GM20431 (cell line): ENCODE measurements around the gene ARHGAP42.

ENCODE experiments used
- in situ Hi-C: fragments of 300-500 bp; cut with MseI, MboI; formaldehyde crosslinking; loops from one replicate; pipeline ENCODE4 v1.15.0; 2020; ENCODE audit warnings: low sequenced_read_pairs; ENCODE audit not compliant: unreplicated experiment

ARHGAP42 gene

DNA sequence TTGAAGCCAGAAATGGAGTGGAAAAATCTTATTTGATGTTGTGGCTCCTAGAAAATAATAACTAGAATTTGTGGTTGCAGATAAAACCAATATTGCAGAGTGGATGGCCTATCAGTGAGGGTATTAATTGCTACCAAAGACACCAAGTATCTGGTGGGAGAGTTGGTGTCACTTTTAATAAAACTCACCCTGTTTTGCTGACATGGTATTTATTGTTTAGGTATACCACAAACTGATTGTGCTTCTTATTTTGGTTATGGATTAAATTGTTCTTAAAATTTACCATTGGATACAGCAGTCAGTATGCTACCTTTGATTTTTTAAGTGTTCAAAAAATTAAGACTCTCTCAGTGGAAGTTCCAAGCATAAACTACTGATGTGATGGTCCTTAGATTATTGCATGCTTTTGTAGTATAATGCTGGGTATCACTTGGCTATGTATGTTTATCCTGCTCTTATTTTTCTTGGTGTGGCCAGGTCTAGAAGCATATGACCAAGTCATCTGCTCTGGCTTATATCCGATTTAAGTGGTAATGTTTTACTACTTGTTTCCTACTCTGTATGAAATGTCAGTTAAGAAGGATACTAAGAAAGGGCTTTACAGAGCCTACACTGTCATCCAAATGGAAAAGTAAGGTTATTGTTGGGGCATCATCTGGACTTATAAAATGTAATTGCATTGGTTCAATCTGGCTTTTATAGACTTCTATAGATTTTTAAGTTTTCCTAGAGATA is 101.6 kb downstream of the ARHGAP42 start:
- in situ Hi-C loops = no loop called here

- in situ Hi-C loops = no loop called here
These were observed 102.4 kb downstream of the ARHGAP42 start for GRCh38 chr11:100789500-100789899.

GRCh38 chr11:100790073-100790472 is 103.0 kb downstream of the ARHGAP42 start:
- in situ Hi-C loops = no loop called here

GRCh38 chr11:100791103-100791502 is 104.0 kb downstream of the ARHGAP42 start:
- in situ Hi-C loops = no loop called here

DNA sequence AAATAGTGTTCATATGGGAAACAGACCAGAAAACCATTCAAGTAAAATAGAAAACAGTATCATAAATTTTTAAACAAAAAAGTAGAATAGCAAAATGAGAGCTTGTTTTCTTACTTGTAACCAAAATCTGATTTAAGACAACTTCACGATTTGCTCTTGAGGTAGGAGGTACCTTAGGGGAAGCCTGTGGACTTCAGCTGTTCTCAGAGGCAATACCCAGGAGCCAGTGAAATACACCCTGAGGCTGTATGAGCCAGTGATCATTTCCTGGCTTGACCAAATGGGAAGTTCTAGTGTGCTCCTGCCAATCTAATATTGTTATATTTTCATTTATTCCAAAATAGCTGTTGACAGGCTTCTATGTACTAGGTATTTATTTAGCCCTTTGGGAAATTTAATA is 104.8 kb downstream of the ARHGAP42 start:
- in situ Hi-C loops = no loop called here

- in situ Hi-C loops = no loop called here
These were observed 106.4 kb downstream of the ARHGAP42 start for GRCh38 chr11:100793525-100793924.

GRCh38 chr11:100794446-100794845 is 107.4 kb downstream of the ARHGAP42 start:
- in situ Hi-C loops = no loop called here

GRCh38 chr11:100799445-100799844 is 112.4 kb downstream of the ARHGAP42 start:
- in situ Hi-C loops = no loop called here

- in situ Hi-C loops = no loop called here
These were observed 113.1 kb downstream of the ARHGAP42 start for GRCh38 chr11:100800202-100800601.

- in situ Hi-C loops = no loop called here
These were observed 114.3 kb downstream of the ARHGAP42 start for GRCh38 chr11:100801225-100801999.

DNA sequence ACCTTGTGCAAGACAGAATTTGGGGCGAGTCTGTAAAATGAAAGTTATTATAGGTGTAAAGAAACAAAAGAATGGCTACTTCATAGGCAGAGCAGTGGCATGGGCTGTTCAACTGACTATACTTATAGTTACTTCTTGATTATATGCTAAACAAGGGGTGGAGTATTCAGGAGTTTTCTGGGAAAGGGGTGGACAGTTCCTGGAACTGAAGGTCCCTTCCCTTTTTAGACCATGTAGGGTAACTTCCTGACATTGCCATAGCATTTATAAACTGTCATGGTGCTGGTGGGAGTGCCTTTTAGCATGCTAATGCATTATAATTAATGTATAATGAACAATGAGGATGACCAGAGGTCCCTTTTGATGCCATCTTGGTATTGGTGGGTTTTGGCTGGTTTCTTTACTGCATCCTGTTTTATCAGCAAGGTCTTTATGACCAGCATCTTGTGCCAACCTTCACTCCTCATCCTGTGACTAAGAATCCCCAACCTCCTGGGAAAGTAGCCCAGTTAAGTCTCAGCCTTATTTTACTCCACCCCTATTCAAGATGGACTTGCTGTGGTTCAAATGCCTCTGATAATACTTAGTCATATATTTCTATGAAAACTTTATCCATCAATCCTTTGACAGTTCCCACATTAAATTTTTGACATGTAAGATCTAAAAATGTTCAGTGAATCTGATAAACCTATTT is 118.6 kb downstream of the ARHGAP42 start:
- in situ Hi-C loops = no loop called here

GRCh38 chr11:100806296-100806695 is 119.2 kb downstream of the ARHGAP42 start:
- in situ Hi-C loops = no loop called here

GRCh38 chr11:100808904-100809491 is 121.9 kb downstream of the ARHGAP42 start:
- in situ Hi-C loops = no loop called here

DNA sequence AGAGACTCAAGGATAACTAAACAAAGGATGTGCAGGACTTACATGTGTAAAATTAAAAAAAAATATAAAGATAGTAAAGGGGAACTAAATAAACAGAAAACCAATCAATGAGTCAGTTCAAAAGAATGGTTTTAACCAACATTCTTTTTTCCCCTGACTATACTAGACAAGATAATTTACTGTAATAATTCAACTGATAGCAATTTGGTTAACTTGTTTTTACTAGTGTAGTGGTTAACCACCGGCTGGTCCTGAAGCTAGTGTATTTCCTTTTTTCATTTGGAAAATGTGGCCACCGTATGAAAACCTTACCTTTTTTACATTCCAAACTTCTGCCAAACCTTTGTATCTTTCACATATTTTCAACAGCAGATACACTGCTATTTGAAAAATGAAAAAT is 123.1 kb downstream of the ARHGAP42 start:
- in situ Hi-C loops = no loop called here

DNA sequence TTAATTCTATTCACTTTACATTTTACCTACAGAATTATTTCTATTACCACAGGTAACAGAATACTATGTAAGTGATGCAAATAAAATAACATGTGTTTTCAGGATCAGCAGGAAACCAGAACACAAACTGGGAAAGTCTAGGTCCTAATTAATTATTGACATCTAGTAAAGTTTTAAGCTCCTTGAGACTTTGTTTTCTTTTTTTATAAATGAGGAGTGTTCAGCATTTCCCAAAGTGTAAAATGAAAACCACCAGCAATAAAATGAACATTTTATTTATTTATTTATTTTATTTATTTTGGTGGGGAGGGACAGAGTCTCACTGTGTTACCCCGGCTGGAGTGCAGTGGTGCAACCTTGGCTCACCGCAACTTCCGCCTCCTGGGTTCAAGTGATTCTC is 123.6 kb downstream of the ARHGAP42 start:
- in situ Hi-C loops = no loop called here

DNA sequence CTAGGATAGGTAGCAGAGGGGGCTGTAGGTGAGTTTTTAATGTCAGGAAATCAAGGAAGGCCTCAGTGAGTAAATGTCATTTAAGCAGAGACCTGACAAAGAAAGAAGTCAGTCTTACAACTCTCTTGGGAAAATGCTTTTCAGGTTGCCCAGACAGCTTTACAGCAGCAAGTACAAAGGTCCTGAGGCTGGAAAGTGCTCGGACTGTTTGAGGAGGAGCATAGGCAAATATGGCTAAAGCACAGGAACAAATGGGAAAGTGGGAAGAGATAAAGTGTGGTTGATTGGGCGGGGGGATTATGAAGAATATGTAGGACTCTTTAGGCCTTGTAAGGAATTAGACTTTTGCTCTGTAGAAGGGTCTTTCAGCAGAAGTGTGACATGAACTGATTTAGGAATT is 125.4 kb downstream of the ARHGAP42 start:
- in situ Hi-C loops = no loop called here

GRCh38 chr11:100815787-100816330 is 128.8 kb downstream of the ARHGAP42 start:
- in situ Hi-C loops = no loop called here

GRCh38 chr11:100816823-100817222 is 129.7 kb downstream of the ARHGAP42 start:
- in situ Hi-C loops = no loop called here

GRCh38 chr11:100817620-100818019 is 130.5 kb downstream of the ARHGAP42 start:
- in situ Hi-C loops = no loop called here

DNA sequence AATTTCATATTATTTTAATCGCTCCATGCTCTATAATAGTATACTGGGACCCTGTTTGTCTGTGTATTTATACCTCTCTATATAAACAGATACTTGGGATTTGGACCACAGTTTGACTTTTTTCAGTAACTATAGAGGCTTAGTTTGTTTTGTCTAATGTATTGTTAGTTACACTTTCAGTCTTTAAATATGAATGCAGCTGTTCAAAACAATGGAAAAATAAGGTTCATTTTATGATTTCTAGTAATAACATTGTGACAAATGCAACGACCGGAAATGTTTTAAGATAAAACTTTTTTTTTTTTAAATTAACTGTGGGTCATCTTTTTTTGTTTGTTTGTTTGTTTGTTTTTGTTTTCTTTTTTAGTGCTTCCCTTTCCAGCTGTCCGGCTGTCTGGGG is 133.5 kb downstream of the ARHGAP42 start:
- in situ Hi-C loops = no loop called here
